Endothelial cell of umbilical vein (primary cell): ENCODE results near the gene OVCH1. TPM values are rescaled to one million over a fixed set of nuclear protein-coding genes. Genes with fewer than 3 reads are reported as not detected.

ENCODE experiments used
- BruUV-seq: library from RNA; stranded (reverse); fragments of 400-500 nt; replicated peaks from 2 replicates; lab custom pipeline; 2021; lab: Mats Ljungman, UMichigan
- CTCF ChIA-PET: fragments of 300-600, 350-600 bp; sonication (Branson Sonifier 250); formaldehyde crosslinking; loops from one replicate; lab custom pipeline; 2021; ENCODE audit warnings: antibody characterized with exemption, inconsistent platforms; lab: Charles Lee
- POLR2A ChIA-PET: fragments of 300-600, 350-600 bp; sonication (Branson Sonifier 250); formaldehyde crosslinking; loops from one replicate; lab custom pipeline; 2021; ENCODE audit warnings: antibody characterized with exemption, inconsistent platforms; lab: Charles Lee
- DNase-seq: peaks from one replicate; pipeline ENCODE4 v3.0.0-alpha.2; 2011; ENCODE audit warnings: low read depth, low spot score
- FAIRE-seq: peaks from 2 replicates; lab custom pipeline; 2011; peaks lifted over from hg19 to GRCh38; lab: Jason Lieb, UNC
- H2AFZ ChIP-seq: 2 replicates; pipeline ENCODE4 v1.6.0; 2012; ENCODE audit warnings: low read depth, low read length, control low read depth, inconsistent platforms
- H3K27ac ChIP-seq: 2 replicates; pipeline ENCODE4 v1.5.1; 2011; ENCODE audit warnings: low read depth, mild to moderate bottlenecking, control low read depth, low read length, moderate library complexity; ENCODE audit not compliant: insufficient read depth
- H3K27me3 ChIP-seq, 2 experiments: 2 replicates each; pipeline versions ENCODE4 v1.6.0 to v1.6.1; 2011; ENCODE audit warnings: low read length in 2 of 2, mixed read lengths in 1 of 2; ENCODE audit not compliant: control insufficient read depth in 2 of 2, insufficient read depth in 2 of 2
- H3K36me3 ChIP-seq, 2 experiments: 2 replicates in 1 of 2; 3 replicates in 1 of 2; pipeline ENCODE4 v1.5.1; 2011; ENCODE audit warnings: low read length in 2 of 2, mild to moderate bottlenecking in 1 of 2, moderate library complexity in 1 of 2; ENCODE audit not compliant: control insufficient read depth in 2 of 2, insufficient read depth in 2 of 2; ENCODE audit errors: extremely low read depth in 1 of 2
- H3K4me1 ChIP-seq: 3 replicates; pipeline ENCODE4 v1.5.1; 2011; ENCODE audit warnings: mild to moderate bottlenecking, low read length; ENCODE audit not compliant: control insufficient read depth, insufficient read depth; ENCODE audit errors: extremely low read depth
- H3K4me2 ChIP-seq: 2 replicates; pipeline ENCODE4 v1.6.1; 2011; ENCODE audit warnings: low read length, control low read depth, mixed read lengths; ENCODE audit not compliant: insufficient read depth
- H3K4me3 ChIP-seq, 3 experiments: fragments of 200-600 bp in 1 of 3; sonication (generic), shearing (Covaris generic) in 1 of 3; replicated peaks in 1 of 3; 2 replicates each; pipeline ENCODE4 v1.5.1; 2011 to 2016; ENCODE audit warnings: control low read depth in 3 of 3, low read length in 3 of 3, mild to moderate bottlenecking in 2 of 3, inconsistent platforms in 1 of 3, low read depth in 1 of 3, moderate library complexity in 1 of 3; ENCODE audit not compliant: insufficient read depth in 1 of 3
- H3K79me2 ChIP-seq: 2 replicates; pipeline ENCODE4 v1.6.0; 2012; ENCODE audit warnings: low read length, inconsistent platforms; ENCODE audit not compliant: control insufficient read depth, insufficient read depth
- H3K9ac ChIP-seq: replicated peaks from 2 replicates; pipeline ENCODE3; 2011; ENCODE audit warnings: low read length, control low read depth; ENCODE audit not compliant: insufficient read depth; ENCODE audit errors: extremely low read depth
- H3K9me1 ChIP-seq: replicated peaks from 3 replicates; pipeline ENCODE4 v1.6.0; 2011; ENCODE audit warnings: mild to moderate bottlenecking, low read length; ENCODE audit not compliant: control insufficient read depth, insufficient read depth; ENCODE audit errors: extremely low read depth
- H3K9me3 ChIP-seq: replicated peaks from 2 replicates; pipeline ENCODE4 v1.5.1; 2012; ENCODE audit warnings: low read length, inconsistent platforms; ENCODE audit not compliant: control insufficient read depth, insufficient read depth
- H4K20me1 ChIP-seq: replicated peaks from 2 replicates; pipeline ENCODE3; 2011; ENCODE audit warnings: mild to moderate bottlenecking, low read length; ENCODE audit not compliant: control insufficient read depth, insufficient read depth; ENCODE audit errors: extremely low read depth
- CTCF ChIP-seq, 2 donors: IDR thresholded peaks; 1 replicate in 1 of 2; 2 replicates in 1 of 2; pipeline ENCODE4 v1.5.1; 2011; ENCODE audit warnings: low read length in 2 of 2, mild to moderate bottlenecking in 2 of 2, moderate library complexity in 2 of 2, control low read depth in 1 of 2, inconsistent platforms in 1 of 2, low read depth in 1 of 2; ENCODE audit not compliant: insufficient read depth in 1 of 2; ENCODE audit errors: extremely low read depth in 1 of 2
- EZH2 ChIP-seq: IDR thresholded peaks from 2 replicates; pipeline ENCODE4 v1.6.1; 2012; ENCODE audit warnings: borderline replicate concordance, low read depth, mild to moderate bottlenecking, moderate library complexity, low read length, inconsistent platforms; ENCODE audit not compliant: severe bottlenecking
- FOS ChIP-seq: IDR thresholded peaks from 2 replicates; pipeline ENCODE4 v1.6.1; 2011; ENCODE audit warnings: mild to moderate bottlenecking, low read length, moderate library complexity, borderline replicate concordance; ENCODE audit not compliant: insufficient read depth
- GATA2 ChIP-seq: IDR thresholded peaks from 2 replicates; pipeline ENCODE4 v1.7.0; 2011; ENCODE audit warnings: low read depth, mild to moderate bottlenecking, moderate library complexity, mixed read lengths, low read length; ENCODE audit not compliant: insufficient read length, insufficient read depth
- JUN ChIP-seq: IDR thresholded peaks from 2 replicates; pipeline ENCODE4 v1.6.1; 2011; ENCODE audit warnings: borderline replicate concordance, low read depth; ENCODE audit not compliant: insufficient read length, insufficient read depth
- MAX ChIP-seq: IDR thresholded peaks from 2 replicates; pipeline ENCODE4 v1.6.1; 2011; ENCODE audit not compliant: insufficient read depth, insufficient read length
- MYC ChIP-seq: IDR thresholded peaks from one replicate; pipeline ENCODE4 v1.6.1; 2011; ENCODE audit warnings: mild to moderate bottlenecking, low read depth, low read length
- POLR2A ChIP-seq: IDR thresholded peaks from 2 replicates; pipeline ENCODE4 v1.6.1; 2012; ENCODE audit warnings: low read depth, mild to moderate bottlenecking, control low read depth, low read length
- POLR2AphosphoS5 ChIP-seq: IDR thresholded peaks from 2 replicates; pipeline ENCODE4 v1.6.1; 2012; ENCODE audit warnings: low read depth, mild to moderate bottlenecking, control low read depth, low read length, moderate library complexity; ENCODE audit not compliant: insufficient read depth
- dilution Hi-C: fragments of 300-500 bp; cut with MboI; formaldehyde crosslinking; loops from one replicate; pipeline ENCODE4 v1.15.0; 2019; ENCODE audit warnings: low sequenced_read_pairs; ENCODE audit not compliant: extremely low pct_ligation_motif_present
- intact Hi-C: fragments of 100-400 bp; cut with micrococcal nuclease; formaldehyde crosslinking; loops from one replicate; pipeline ENCODE4 v1.10.0; 2022
- polyA plus RNA-seq, 4 experiments: library from polyadenylated mRNA; depleted of rRNA in 3 of 4; stranded (reverse) in 3 of 4; unstranded in 1 of 4; fragments of >200 nt; gene quantifications; 2 replicates each; pipeline versions ENCODE4 v1.2.1 to v1.2.3, GENCODE V29; 2011 to 2012; ENCODE audit warnings: missing spikeins in 1 of 4
- total RNA-seq: library from RNA; stranded (reverse); gene quantifications from 2 replicates; pipeline ENCODE4 v1.2.3, GENCODE V29; 2021

OVCH1 gene
- total and polyA plus RNA-seq, 2 donors (not counting 3 experiments of a cell fraction or from before 2014, with no cell fraction given), result 0.01 TPM; not detected in 1

- BruUV-seq, result TSS peak; percentile 71
- CTCF ChIA-PET, result interaction anchor here (0.6 to 1.1 kb wide), 2 partner anchors 73 to 293 kb away, joined by 3 read pairs; no protein-coding TSS in a partner anchor
- peaks cover 12% of the 10 kb centered on the region for H3K4me1 ChIP-seq
- peak within 1 kb of the TSS; percentile 76 for H3K27ac ChIP-seq
- no peaks in the 10 kb centered on the region for H3K36me3 ChIP-seq
- no peaks in the 10 kb centered on the region for H3K9me1 ChIP-seq
- intact Hi-C loops (loop anchor here (2.0 to 5.0 kb wide), 2 partner anchors 138 to 234 kb away; partner anchors contain the start of gene FAR2), dilution Hi-C loops (no loop called here)
- no peaks in the 10 kb centered on the region for H3K9me3 ChIP-seq
- H4K20me1 ChIP-seq, result no peaks in the 10 kb centered on the region
- H3K79me2 ChIP-seq, result peaks cover 48% of the 10 kb centered on the region
- peak within 1 kb of the TSS; percentile 97 for H3K9ac ChIP-seq
- DNase-seq (peak; percentile 98), FAIRE-seq (peak; percentile 90)
- TF ChIP-seq MAX (no peak), JUN (no peak), FOS (no peak), POLR2AphosphoS5 (peak; percentile 46), CTCF (IDR thresholded peaks at IDR 0.05; ENCODE audit: extremely low read depth in 1 of 2, insufficient read depth in 1 of 2, low read depth in 1 of 2, low read length in 2 of 2) (no peak), MYC (no peak), EZH2 (no peak), GATA2 (no peak), POLR2A (peak; percentile 65)
- POLR2A ChIA-PET, result interaction anchor here (1.0 kb wide), 1 partner anchor 14 kb away, joined by 4 read pairs; no protein-coding TSS in a partner anchor
- H2AFZ ChIP-seq, result peak within 1 kb of the TSS; percentile 76
- H3K4me2 ChIP-seq, result peak within 1 kb of the TSS; percentile 99
- peak within 1 kb of the TSS; percentile 44 to 97 (median 87) for H3K4me3 ChIP-seq
- peaks cover 0 to 4% of the 10 kb centered on the region in 2 experiments for H3K27me3 ChIP-seq
These were observed 116.7 kb downstream of the OVCH1 start, which contains the start of gene ERGIC2 for GRCh38 chr12:29380536-29381523. ERGIC2 (minus strand) TSS chr12:29381172; CDS start chr12:29371633, 9,539 bp downstream.

Other genes with a start within 250 kb of the OVCH1 start
- 57.6 and 60.6 TPM in 2 replicates for gene ERGIC2, start 116.5 kb downstream of the OVCH1 start, total RNA-seq
- 20.3 and 26.7 TPM in 2 replicates for gene ERGIC2, start 116.5 kb downstream of the OVCH1 start, polyA plus RNA-seq